HEK293 (cell line): ENCODE measurements around the gene UFD1.

ENCODE experiments used
- CTCF ChIA-PET: fragments of 350-600 bp; formaldehyde crosslinking; extraction: SDS; loops from one replicate; lab custom pipeline; 2021; ENCODE audit warnings: antibody characterized with exemption; lab: Yijun Ruan, JAX
- POLR2A ChIA-PET: fragments of 300-600 bp; formaldehyde crosslinking; extraction: SDS; loops from one replicate; lab custom pipeline; 2020; ENCODE audit warnings: antibody characterized with exemption, inconsistent platforms; lab: Yijun Ruan, JAX
- H3K27ac ChIP-seq: fragments of 200-500 bp; sonication (Bioruptor generic); 2 replicates; pipeline ENCODE4 v1.5.1; 2014; ENCODE audit warnings: low read depth, low read length, control low read depth, inconsistent platforms; ENCODE audit errors: extremely low read depth
- H3K36me3 ChIP-seq, 2 experiments: fragments of 200-500 bp in 1 of 2; sonication (Bioruptor generic) in 1 of 2; 1 replicate in 1 of 2; 2 replicates in 1 of 2; pipeline ENCODE4 v1.5.1; 2014 to 2017; ENCODE audit warnings: inconsistent platforms in 2 of 2, low read length in 2 of 2; ENCODE audit not compliant: control insufficient read depth in 2 of 2, insufficient read depth in 1 of 2
- H3K4me1 ChIP-seq: fragments of 200-500 bp; sonication (Bioruptor generic); 2 replicates; pipeline ENCODE4 v1.5.1; 2014; ENCODE audit warnings: mild to moderate bottlenecking, low read length, inconsistent platforms; ENCODE audit not compliant: control insufficient read depth, insufficient read depth
- H3K4me3 ChIP-seq: 2 replicates; pipeline ENCODE4 v1.5.1; 2011; ENCODE audit warnings: low read depth, mild to moderate bottlenecking, control low read depth, low read length, moderate library complexity
- H3K9me3 ChIP-seq: fragments of 200-500 bp; sonication (Bioruptor generic); 2 replicates; pipeline ENCODE4 v1.5.1; 2014; ENCODE audit warnings: low read depth, low read length, inconsistent platforms; ENCODE audit not compliant: control insufficient read depth, insufficient read depth
- AEBP2 ChIP-seq: fragments of 450-650 bp; formaldehyde crosslinking; IDR thresholded peaks from 2 replicates; pipeline ENCODE4 v1.5.1; 2016; ENCODE audit warnings: missing biosample characterization, missing genetic modification characterization, borderline replicate concordance
- BCL11A ChIP-seq: fragments of 450-650 bp; formaldehyde crosslinking; IDR thresholded peaks from 2 replicates; pipeline ENCODE4 v1.5.1; 2016; ENCODE audit warnings: low read depth, missing biosample characterization, missing genetic modification characterization
- HIC1 ChIP-seq: fragments of 450-650 bp; formaldehyde crosslinking; IDR thresholded peaks from 2 replicates; pipeline ENCODE4 v1.5.1; 2016; ENCODE audit warnings: missing biosample characterization, missing genetic modification characterization
- INSM2 ChIP-seq: fragments of 450-650 bp; formaldehyde crosslinking; IDR thresholded peaks from 2 replicates; pipeline ENCODE4 v1.5.1; 2016; ENCODE audit warnings: missing biosample characterization, missing genetic modification characterization
- PATZ1 ChIP-seq: fragments of 450-650 bp; formaldehyde crosslinking; IDR thresholded peaks from 2 replicates; pipeline ENCODE4 v1.5.1; 2016; ENCODE audit warnings: missing biosample characterization, missing genetic modification characterization
- SCRT1 ChIP-seq: fragments of 450-650 bp; formaldehyde crosslinking; IDR thresholded peaks from 2 replicates; pipeline ENCODE4 v1.5.1; 2016; ENCODE audit warnings: missing biosample characterization, missing genetic modification characterization, borderline replicate concordance
- TCF7L2 ChIP-seq: IDR thresholded peaks from 2 replicates; pipeline ENCODE4 v1.6.1; 2011; ENCODE audit warnings: low read depth, mild to moderate bottlenecking, inconsistent platforms, low read length, moderate library complexity, borderline replicate concordance
- ZBTB1 ChIP-seq: fragments of 450-650 bp; formaldehyde crosslinking; IDR thresholded peaks from 2 replicates; pipeline ENCODE4 v1.5.1; 2016; ENCODE audit warnings: missing biosample characterization, missing genetic modification characterization
- ZBTB21 ChIP-seq: fragments of 450-650 bp; formaldehyde crosslinking; IDR thresholded peaks from 2 replicates; pipeline ENCODE4 v1.5.1; 2017; ENCODE audit warnings: missing biosample characterization, missing genetic modification characterization
- ZBTB44 ChIP-seq: fragments of 450-650 bp; IDR thresholded peaks from 2 replicates; pipeline ENCODE4 v1.5.1; 2018; ENCODE audit warnings: missing biosample characterization, mild to moderate bottlenecking, missing genetic modification characterization
- ZBTB7A ChIP-seq: fragments of 450-650 bp; formaldehyde crosslinking; IDR thresholded peaks from 2 replicates; pipeline ENCODE4 v1.5.1; 2016; ENCODE audit warnings: low read depth, missing biosample characterization, missing genetic modification characterization
- ZFP69B ChIP-seq: fragments of 450-650 bp; formaldehyde crosslinking; IDR thresholded peaks from 2 replicates; pipeline ENCODE4 v1.5.1; 2016; ENCODE audit warnings: missing biosample characterization, missing genetic modification characterization
- ZIC2 ChIP-seq: fragments of 450-650 bp; formaldehyde crosslinking; IDR thresholded peaks from 2 replicates; pipeline ENCODE4 v1.5.1; 2016; ENCODE audit warnings: missing biosample characterization, missing genetic modification characterization
- ZNF138 ChIP-seq: fragments of 450-650 bp; formaldehyde crosslinking; IDR thresholded peaks from 2 replicates; pipeline ENCODE4 v1.5.1; 2016; ENCODE audit warnings: missing biosample characterization, missing genetic modification characterization, borderline replicate concordance
- ZNF175 ChIP-seq: fragments of 450-650 bp; formaldehyde crosslinking; IDR thresholded peaks from 2 replicates; pipeline ENCODE4 v1.5.1; 2016; ENCODE audit warnings: missing biosample characterization, missing genetic modification characterization
- ZNF214 ChIP-seq: fragments of 450-650 bp; formaldehyde crosslinking; IDR thresholded peaks from 2 replicates; pipeline ENCODE4 v1.5.1; 2017; ENCODE audit warnings: missing biosample characterization, mild to moderate bottlenecking, missing genetic modification characterization, borderline replicate concordance
- ZNF248 ChIP-seq: fragments of 450-650 bp; formaldehyde crosslinking; IDR thresholded peaks from 2 replicates; pipeline ENCODE4 v1.5.1; 2017; ENCODE audit warnings: missing biosample characterization, missing genetic modification characterization
- ZNF335 ChIP-seq: fragments of 450-650 bp; formaldehyde crosslinking; conservative IDR thresholded peaks from 2 replicates; pipeline ENCODE4 v1.5.1; 2016; ENCODE audit warnings: missing biosample characterization, missing genetic modification characterization
- ZNF394 ChIP-seq: fragments of 450-650 bp; formaldehyde crosslinking; IDR thresholded peaks from 2 replicates; pipeline ENCODE4 v1.5.1; 2016; ENCODE audit warnings: missing biosample characterization, missing genetic modification characterization, mild to moderate bottlenecking, moderate library complexity, borderline replicate concordance
- ZNF555 ChIP-seq: fragments of 450-650 bp; formaldehyde crosslinking; conservative IDR thresholded peaks from 2 replicates; pipeline ENCODE4 v1.5.1; 2017; ENCODE audit warnings: missing biosample characterization, mild to moderate bottlenecking, missing genetic modification characterization, inconsistent platforms
- ZNF704 ChIP-seq: fragments of 450-650 bp; formaldehyde crosslinking; IDR thresholded peaks from 2 replicates; pipeline ENCODE4 v1.5.1; 2016; ENCODE audit warnings: missing biosample characterization, missing genetic modification characterization

UFD1 gene

GRCh38 chr22:19525666-19526065 lies 46.7 kb upstream of the UFD1 start (continued):
- TF ChIP-seq ZNF214 (tag by site-specific recombination) (no peak), AEBP2 (no peak), ZNF335 (tag by site-specific recombination) (no peak), ZNF704 (tag by site-specific recombination) (no peak)

- H3K9me3 ChIP-seq, result no peaks in the 10 kb centered on the region
- TF ChIP-seq ZBTB1 (no peak), ZBTB21 (tag by site-specific recombination) (no peak), PATZ1 (tag by site-specific recombination) (no peak; the same call in 1 of the 2 replicates), ZBTB7A (no peak), ZNF175 (tag by site-specific recombination) (no peak), ZNF248 (tag by site-specific recombination) (no peak), ZNF394 (tag by site-specific recombination) (no peak), SCRT1 (tag by site-specific recombination) (no peak), ZIC2 (tag by site-specific recombination) (no peak), BCL11A (tag by site-specific recombination) (no peak), ZNF555 (no peak), INSM2 (tag by site-specific recombination) (no peak), TCF7L2 (no peak), ZBTB44 (no peak), ZFP69B (tag by site-specific recombination) (no peak), ZNF138 (no peak), HIC1 (tag by site-specific recombination) (no peak)
- TF ChIP-seq, all 188 proteins: peak for 0
- Histone ChIP-seq H3K27ac (no peak overlapping the region), H3K4me3 (no peak overlapping the region), H3K36me3 (peaks cover 0 to 18% of the 10 kb centered on the region in 2 experiments; a peak in 1 of 3 replicates), H3K4me1 (no peaks in the 10 kb centered on the region)
- ChIA-PET CTCF (no interaction called here), POLR2A (no interaction called here)
Observed at GRCh38 chr22:19525116-19525660, 46.2 kb upstream of the UFD1 start.
